B cell (primary cell): ENCODE data around the gene PPP2R3C. TPM values are rescaled to one million over a fixed set of nuclear protein-coding genes. Genes with fewer than 3 reads are reported as not detected.

ENCODE experiments used
- ATAC-seq: fragments of 200-7000 bp; cut with Tn5 transposase; one replicate; pipeline ENCODE4 v1.10.0; 2021; ENCODE audit warnings: low read depth, mild to moderate bottlenecking, moderate number of reproducible peaks, moderate library complexity
- CTCF ChIA-PET: fragments of 350-600 bp; sonication (Branson Sonifier 250); formaldehyde crosslinking; loops from one replicate; lab custom pipeline; 2021; ENCODE audit warnings: antibody characterized with exemption, inconsistent platforms; lab: Charles Lee
- POLR2A ChIA-PET: fragments of 350-600 bp; sonication (Branson Sonifier 250); formaldehyde crosslinking; loops from one replicate; lab custom pipeline; 2021; ENCODE audit warnings: antibody characterized with exemption; lab: Charles Lee
- DNase-seq: peaks from one replicate; pipeline ENCODE4 v3.0.0; 2013
- H2AFZ ChIP-seq: 2 replicates; pipeline ENCODE4 v1.6.1; 2012; ENCODE audit warnings: mild to moderate bottlenecking, low read depth, low read length; ENCODE audit not compliant: insufficient read depth, poor library complexity, severe bottlenecking
- H3K27ac ChIP-seq, 2 donors: 1 replicate in 1 of 2; 2 replicates in 1 of 2; pipeline ENCODE4 v1.5.1; 2012 to 2013; ENCODE audit warnings: low read length in 2 of 2, mild to moderate bottlenecking in 2 of 2, moderate library complexity in 1 of 2
- H3K27me3 ChIP-seq, 4 experiments: fragments of 200-600 bp in 1 of 4; sonication (generic) in 1 of 4; replicated peaks in 1 of 4; 1 replicate in 2 of 4; 2 replicates in 2 of 4; pipeline versions ENCODE4 v1.6.1 to v1.7.0; 2013 to 2016; ENCODE audit warnings: low read length in 3 of 4, mild to moderate bottlenecking in 2 of 4, mixed read lengths in 1 of 4, moderate library complexity in 1 of 4; ENCODE audit not compliant: insufficient read depth in 4 of 4, control insufficient read depth in 3 of 4; ENCODE audit errors: control extremely low read depth in 1 of 4
- H3K36me3 ChIP-seq, 2 experiments: replicated peaks in 1 of 2; 1 replicate in 1 of 2; 2 replicates in 1 of 2; pipeline versions ENCODE4 v1.6.1 to v1.7.1; 2013; ENCODE audit warnings: low read length in 1 of 2; ENCODE audit not compliant: insufficient read depth in 2 of 2, control insufficient read depth in 1 of 2; ENCODE audit errors: control extremely low read depth in 1 of 2, extremely low read depth in 1 of 2
- H3K4me1 ChIP-seq, 2 donors: fragments of 200-600 bp in 1 of 2; sonication (generic) in 1 of 2; 1 replicate in 1 of 2; 2 replicates in 1 of 2; pipeline versions ENCODE4 v1.5.1 to v1.6.1; 2013 to 2017; ENCODE audit warnings: low read length in 2 of 2; ENCODE audit not compliant: control insufficient read depth in 2 of 2, insufficient read depth in 2 of 2
- H3K4me2 ChIP-seq: replicated peaks from 2 replicates; pipeline ENCODE3; 2012; ENCODE audit warnings: mild to moderate bottlenecking, low read depth, low read length; ENCODE audit not compliant: poor library complexity, severe bottlenecking
- H3K4me3 ChIP-seq, 5 experiments: fragments of 200-600 bp in 1 of 5; sonication (generic) in 1 of 5; 1 replicate in 3 of 5; 2 replicates in 2 of 5; pipeline versions ENCODE4 v1.5.1 to v1.7.0; 2011 to 2016; ENCODE audit warnings: low read length in 4 of 5, mild to moderate bottlenecking in 4 of 5, low read depth in 2 of 5, control low read depth in 1 of 5, moderate library complexity in 1 of 5; ENCODE audit not compliant: insufficient read depth in 1 of 5; ENCODE audit errors: control extremely low read depth in 1 of 5, extremely low read depth in 1 of 5
- H3K79me2 ChIP-seq: fragments of 200-600 bp; sonication (generic); one replicate; pipeline ENCODE4 v1.6.0; 2016; ENCODE audit warnings: low read length; ENCODE audit not compliant: control insufficient read depth, insufficient read depth
- H3K9ac ChIP-seq: fragments of 200-600 bp; sonication (generic); 2 replicates; pipeline ENCODE4 v1.6.1; 2017; ENCODE audit warnings: mild to moderate bottlenecking, low read length, moderate library complexity
- H3K9me3 ChIP-seq, 3 donors: one replicate each; pipeline versions ENCODE4 v1.6.1 to v1.7.1; 2013; ENCODE audit warnings: low read length in 2 of 3; ENCODE audit not compliant: control insufficient read depth in 2 of 3, insufficient read depth in 1 of 3; ENCODE audit errors: control extremely low read depth in 1 of 3
- H4K20me1 ChIP-seq: 2 replicates; pipeline ENCODE4 v1.6.0; 2012; ENCODE audit warnings: mild to moderate bottlenecking, low read length; ENCODE audit not compliant: insufficient read depth, control insufficient read depth, poor library complexity, severe bottlenecking
- H3K27ac Mint-ChIP-seq: one replicate; pipeline ENCODE4 v1.8.0; 2021; ENCODE audit warnings: mixed read lengths
- H3K27me3 Mint-ChIP-seq: one replicate; pipeline ENCODE4 v1.8.0; 2021; ENCODE audit warnings: mixed read lengths
- H3K4me1 Mint-ChIP-seq: one replicate; pipeline ENCODE4 v1.8.0; 2021; ENCODE audit warnings: mixed read lengths
- H3K4me3 Mint-ChIP-seq: one replicate; pipeline ENCODE4 v1.8.0; 2021; ENCODE audit warnings: mixed read lengths
- H3K9me3 Mint-ChIP-seq: one replicate; pipeline ENCODE4 v1.8.0; 2022; ENCODE audit warnings: mixed read lengths; ENCODE audit not compliant: insufficient read depth
- CTCF ChIP-seq: fragments of 200-600 bp; IDR thresholded peaks from one replicate; pipeline ENCODE4 v1.8.0; 2022; ENCODE audit warnings: antibody characterized with exemption, mild to moderate bottlenecking
- EZH2 ChIP-seq: IDR thresholded peaks from 2 replicates; pipeline ENCODE4 v1.6.1; 2012; ENCODE audit warnings: borderline replicate concordance, low read depth, mild to moderate bottlenecking, moderate library complexity, low read length; ENCODE audit not compliant: insufficient read depth, poor library complexity, severe bottlenecking
- WGBS: methylation state at CpG from one replicate; pipeline ENCODE4 v1.1.5; 2013; ENCODE audit warnings: missing lambda C conversion rate; ENCODE audit not compliant: insufficient coverage; 5-methylcytosine and 5-hydroxymethylcytosine counted together
- intact Hi-C: fragments of 100-400 bp; cut with micrococcal nuclease; formaldehyde crosslinking; loops from one replicate; pipeline ENCODE4 v1.10.0; 2022
- polyA plus RNA-seq: library from polyadenylated mRNA; depleted of rRNA; stranded (reverse); fragments of >200 nt; gene quantifications from 2 replicates; pipeline ENCODE4 v1.2.3, GENCODE V29; 2012
- total RNA-seq, 2 donors: library from RNA; stranded (reverse); fragments of 120-200 nt in 1 of 2; gene quantifications; 1 replicate in 1 of 2; 2 replicates in 1 of 2; pipeline versions ENCODE4 v1.2.3 to v1.2.4, GENCODE V29; 2013 to 2022

Gene PPP2R3C
- total and polyA plus RNA-seq, 2 donors (not counting 1 experiment from before 2014, with no cell fraction given), result 13.5 to 40.8 TPM

- H3K36me3 ChIP-seq, result peaks cover 4 to 12% of the 10 kb centered on the region in 2 experiments
- no CpG with 5 or more reads among the region's 2 CpGs for WGBS
- Mint-ChIP-seq H3K27ac (no peak overlapping the region), H3K4me3 (no peak overlapping the region), H3K4me1 (peaks cover 32% of the 10 kb centered on the region), H3K27me3 (no peaks in the 10 kb centered on the region), H3K9me3 (no peaks in the 10 kb centered on the region)
- H3K4me3 ChIP-seq, result no peak overlapping the region
- intact Hi-C loops, result no loop called here
- H3K27me3 ChIP-seq, result no peaks in the 10 kb centered on the region
- no peaks in the 10 kb centered on the region for H3K79me2 ChIP-seq
- ChIA-PET CTCF (interaction anchor here (0.8 to 1.7 kb wide), 2 partner anchors 14 to 253 kb away, joined by 3 to 4 read pairs; no protein-coding TSS in a partner anchor), POLR2A (no interaction called here)
- H3K9me3 ChIP-seq, result no peaks in the 10 kb centered on the region
- H4K20me1 ChIP-seq, result no peaks in the 10 kb centered on the region
- no peak overlapping the region for H3K9ac ChIP-seq
- H3K27ac ChIP-seq, result no peak overlapping the region
- DNase-seq, result no peak
- peaks cover 5 to 9% of the 10 kb centered on the region in 2 donors for H3K4me1 ChIP-seq
- ATAC-seq, result no peak
- no peak overlapping the region for H2AFZ ChIP-seq
- TF ChIP-seq EZH2 (no peak), CTCF (no peak)
- H3K4me2 ChIP-seq, result no peak overlapping the region
These were observed 36.7 kb upstream of the PPP2R3C start for GRCh38 chr14:35158491-35158890.

- peak overlapping the region; percentile 47 for H3K4me2 ChIP-seq
- no peak for ATAC-seq
These were observed 34.2 kb upstream of the PPP2R3C start for GRCh38 chr14:35155962-35156361.

More at GRCh38 chr14:35155962-35156361, 34.2 kb upstream of the PPP2R3C start:
- POLR2A ChIA-PET, result no interaction called here
- H3K27ac Mint-ChIP-seq, result peak overlapping the region; percentile 21
- Histone ChIP-seq H3K9me3 (no peaks in the 10 kb centered on the region), H4K20me1 (no peaks in the 10 kb centered on the region), H2AFZ (no peak overlapping the region), H3K27ac (peak overlapping the region in 1 of 2 donors; percentile 60), H3K9ac (peak overlapping the region; percentile 30), H3K4me1 (peaks cover 5 to 9% of the 10 kb centered on the region in 2 donors), H3K4me3 (no peak overlapping the region), H3K27me3 (no peaks in the 10 kb centered on the region), H3K79me2 (peaks cover 2% of the 10 kb centered on the region), H3K36me3 (peaks cover 5 to 17% of the 10 kb centered on the region in 2 experiments)
- H3K4me3 Mint-ChIP-seq, result peak overlapping the region; percentile 26
- intact Hi-C loops, result no loop called here
- no CpG with 5 or more reads among the region's 1 CpG for WGBS
- peak; percentile 16 for DNase-seq
- CTCF ChIA-PET, result interaction anchor here (0.6 to 3.0 kb wide), 3 partner anchors 15 to 609 kb away, joined by 3 to 15 read pairs (median 8); partner anchors contain the start of gene NFKBIA
- no peak for TF ChIP-seq EZH2
- no peak for TF ChIP-seq CTCF
- H3K4me1 Mint-ChIP-seq, result peaks cover 28% of the 10 kb centered on the region
- H3K27me3 Mint-ChIP-seq, result no peaks in the 10 kb centered on the region
- no peaks in the 10 kb centered on the region for H3K9me3 Mint-ChIP-seq
